ENCODE results near the gene PALB2. TPM values are rescaled to one million over a fixed set of nuclear protein-coding genes. Genes with fewer than 3 reads are reported as not detected.
A peak's percentile ranks its signal among the peaks of the same experiment; 100 is the strongest.

The PALB2 gene
- total and polyA plus RNA-seq, 2 experiments from 2014 or later: 24.2 to 34.0 TPM

- TF ChIP-seq STAT1 (IDR thresholded peaks at IDR 0.05; ENCODE audit: unreplicated experiment) (no peak), ZNF114 (CRISPR knock-in tag; IDR thresholded peaks at IDR 0.05) (no peak)
These were observed 9.7 kb upstream of the PALB2 start (continued) for GRCh38 chr16:23650674-23651416.

GRCh38 chr16:23642246-23642774 is 1.2 kb upstream of the PALB2 start:
- DNase-seq (ENCODE audit: low spot score) (no peak), ATAC-seq (no peak)
- Histone ChIP-seq H3K36me3 (ENCODE audit: insufficient read depth) (0 out of 2 replicates have a peak, but pooled peaks cover 10% of the 10 kb centered on the region), H2AFZ (peak overlapping the region; percentile 96; the same call in 1 of the 2 replicates), H3K4me2 (peak overlapping the region; percentile 90), H3K9me2 (ENCODE audit: insufficient read depth) (no peaks in the 10 kb centered on the region), H3K4me1 (ENCODE audit: insufficient read depth) (peaks cover 10% of the 10 kb centered on the region; the same call in 1 of the 2 replicates), H4K20me1 (replicated peaks; ENCODE audit: insufficient read depth) (peaks cover 22% of the 10 kb centered on the region), H3F3A (replicated peaks; ENCODE audit: low read depth) (peaks cover 10% of the 10 kb centered on the region; the same call in 1 of the 2 replicates), H3K27me3 (ENCODE audit: insufficient read depth) (no peaks in the 10 kb centered on the region), H3K27ac (ENCODE audit: low read depth) (no peak overlapping the region; the same call in 1 of the 2 replicates), H3K79me2 (replicated peaks; ENCODE audit: insufficient read depth) (peaks cover 78% of the 10 kb centered on the region), H3K4me3 (peak overlapping the region; percentile 98)
- Mint-ChIP-seq H3K9me3 (no peaks in the 10 kb centered on the region; the same call in 2 of the 3 replicates), H3K27ac (peak overlapping the region; percentile 97), H3K36me3 (ENCODE audit: low read depth) (peaks cover 50% of the 10 kb centered on the region), H3K4me1 (peaks cover 7% of the 10 kb centered on the region; the same call in 2 of the 3 replicates), H3K4me3 (peak overlapping the region; percentile 100), H3K27me3 (ENCODE audit: insufficient read depth, low read depth, poor library complexity) (peaks cover 11% of the 10 kb centered on the region)
- TF ChIP-seq CREB1 (CRISPR knock-in tag; IDR thresholded peaks at IDR 0.05; ENCODE audit: low read depth): no peak
- TF ChIP-seq STAT1 (IDR thresholded peaks at IDR 0.05; ENCODE audit: unreplicated experiment): no peak
- no peak for TF ChIP-seq CTCF (conservative IDR thresholded peaks at IDR 0.05; ENCODE audit: low read depth in 2 of 2)
- no peak for TF ChIP-seq ZNF462 (CRISPR knock-in tag; IDR thresholded peaks at IDR 0.05)
- TF ChIP-seq EZH2 (IDR thresholded peaks at IDR 0.05; ENCODE audit: low read depth, unreplicated experiment): no peak
- no peak for TF ChIP-seq REST (IDR thresholded peaks at IDR 0.05; ENCODE audit: unreplicated experiment)
- no peak for TF ChIP-seq ZNF114 (CRISPR knock-in tag; IDR thresholded peaks at IDR 0.05)
- no peak for TF ChIP-seq ZNF331 (CRISPR knock-in tag; IDR thresholded peaks at IDR 0.05; ENCODE audit: low read depth)
- TF ChIP-seq JUNB (IDR thresholded peaks at IDR 0.05; ENCODE audit: unreplicated experiment): no peak
- TF ChIP-seq EZH2phosphoT487 (IDR thresholded peaks at IDR 0.05; ENCODE audit: unreplicated experiment): no peak

All from GM23338 (cell line).